Natural killer cell treated with Interleukin-12 subunit alpha and Interleukin-12 subunit beta and Interleukin-15 and Interleukin-18, amount 100 ng/mL, for 72 hours (primary cell): Measurements from ENCODE around the gene PYGB. TPM values are rescaled to one million over a fixed set of nuclear protein-coding genes. Genes with fewer than 3 reads are reported as not detected.

Experiments
- ATAC-seq, 2 donors: fragments of 150-1000 bp; cut with Tn5 transposase in 1 of 2; sonication (Bioruptor Pico), chemical (Tn5 transposase) in 1 of 2; 2 replicates each; pipeline ENCODE4 v1.10.0; 2021
- DNase-seq: peaks from one replicate; pipeline ENCODE4 v3.0.0; 2022; ENCODE audit warnings: low spot score
- H3K27ac Mint-ChIP-seq, 2 donors: 1 replicate in 1 of 2; 2 replicates in 1 of 2; pipeline ENCODE4 v1.8.0; 2022; ENCODE audit warnings: mixed read lengths in 2 of 2, mild to moderate bottlenecking in 1 of 2, moderate library complexity in 1 of 2
- H3K27me3 Mint-ChIP-seq, 2 donors: 1 replicate in 1 of 2; 2 replicates in 1 of 2; pipeline ENCODE4 v1.8.0; 2022; ENCODE audit warnings: mixed read lengths in 2 of 2
- H3K36me3 Mint-ChIP-seq: one replicate; pipeline ENCODE4 v1.8.0; 2022; ENCODE audit warnings: mixed read lengths
- H3K4me1 Mint-ChIP-seq, 2 donors: 1 replicate in 1 of 2; 2 replicates in 1 of 2; pipeline ENCODE4 v1.8.0; 2022; ENCODE audit warnings: low read depth in 2 of 2, mixed read lengths in 2 of 2, mild to moderate bottlenecking in 1 of 2
- H3K4me3 Mint-ChIP-seq: one replicate; pipeline ENCODE4 v1.8.0; 2022; ENCODE audit warnings: mixed read lengths
- H3K9me3 Mint-ChIP-seq: 2 replicates; pipeline ENCODE4 v1.8.0; 2022; ENCODE audit warnings: mixed read lengths
- total RNA-seq, 2 donors: library from RNA; stranded (reverse); gene quantifications; one replicate each; pipeline ENCODE4 v1.2.3, GENCODE V29; 2022

PYGB gene
- total RNA-seq, 2 donors from 2014 or later, result 35.9 to 40.4 TPM

DNA sequence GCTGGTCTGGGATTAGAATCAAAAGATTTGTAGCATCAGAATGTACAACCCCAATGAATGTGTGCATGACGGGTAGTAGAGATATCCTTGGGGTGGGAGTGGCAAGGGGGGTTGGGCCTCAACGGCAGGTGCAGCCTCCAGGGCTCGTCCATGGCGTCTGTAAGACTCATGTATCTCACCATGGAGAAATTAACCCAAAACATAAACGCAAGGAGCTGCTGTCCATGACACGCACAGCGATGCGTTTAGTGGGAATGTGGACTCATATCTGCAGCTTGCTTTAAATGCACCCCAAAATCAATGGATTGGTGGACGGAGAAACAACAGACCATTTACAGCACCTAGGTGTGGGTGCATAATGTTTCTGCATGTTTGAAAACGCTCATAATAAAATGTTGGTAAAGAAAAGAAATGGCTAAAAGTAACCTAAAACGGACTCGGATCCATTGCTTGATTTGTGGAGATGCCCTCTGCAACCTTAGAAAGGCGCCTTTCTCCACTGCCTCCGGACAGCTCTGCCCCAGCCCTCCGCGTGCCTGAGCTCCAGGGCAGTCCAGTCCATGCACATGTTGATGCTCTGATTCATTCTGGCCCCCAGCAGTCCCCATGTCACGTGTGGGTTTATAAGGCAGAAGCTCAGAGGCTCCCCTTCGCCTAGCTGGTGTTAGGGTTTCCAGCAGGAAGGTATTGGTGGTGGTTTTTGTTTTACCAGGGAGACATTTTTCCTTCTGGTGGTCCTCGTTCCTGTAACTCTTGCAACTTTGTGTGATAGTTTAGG is 24.5 kb downstream of the PYGB start:
- H3K9me3 Mint-ChIP-seq, result no peaks in the 10 kb centered on the region
- no peaks in the 10 kb centered on the region for H3K27me3 Mint-ChIP-seq
- no peak overlapping the region for H3K4me3 Mint-ChIP-seq
- H3K4me1 Mint-ChIP-seq, result no peaks in the 10 kb centered on the region
- DNase-seq (peak; percentile 31), ATAC-seq (no peak)
- H3K27ac Mint-ChIP-seq, result no peak overlapping the region
- H3K36me3 Mint-ChIP-seq, result no peaks in the 10 kb centered on the region

DNA sequence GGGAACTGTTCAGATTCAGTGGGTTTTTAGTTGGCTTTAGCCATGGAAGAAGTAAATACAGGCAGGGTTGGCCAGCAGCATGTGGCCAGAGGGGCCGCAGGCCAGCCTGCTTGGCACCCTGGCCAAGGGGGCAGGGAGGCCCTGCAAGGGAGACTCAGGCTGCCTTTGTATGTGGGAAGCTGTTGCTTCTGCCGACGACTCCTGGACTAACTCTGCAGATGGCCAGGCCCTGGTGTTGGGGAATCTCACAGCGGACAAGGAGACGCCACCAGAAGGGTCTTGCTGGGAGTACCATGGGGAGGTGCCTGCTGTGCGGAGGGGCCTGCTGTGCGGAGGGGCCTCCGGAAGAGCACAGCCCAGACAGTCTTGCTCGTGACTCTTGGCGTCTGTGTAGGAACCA is 25.2 kb downstream of the PYGB start:
- Mint-ChIP-seq H3K27me3 (no peaks in the 10 kb centered on the region), H3K4me1 (no peaks in the 10 kb centered on the region), H3K4me3 (no peak overlapping the region), H3K27ac (no peak overlapping the region), H3K9me3 (no peaks in the 10 kb centered on the region), H3K36me3 (no peaks in the 10 kb centered on the region)
- ATAC-seq, result no peak
- no peak for DNase-seq

DNA sequence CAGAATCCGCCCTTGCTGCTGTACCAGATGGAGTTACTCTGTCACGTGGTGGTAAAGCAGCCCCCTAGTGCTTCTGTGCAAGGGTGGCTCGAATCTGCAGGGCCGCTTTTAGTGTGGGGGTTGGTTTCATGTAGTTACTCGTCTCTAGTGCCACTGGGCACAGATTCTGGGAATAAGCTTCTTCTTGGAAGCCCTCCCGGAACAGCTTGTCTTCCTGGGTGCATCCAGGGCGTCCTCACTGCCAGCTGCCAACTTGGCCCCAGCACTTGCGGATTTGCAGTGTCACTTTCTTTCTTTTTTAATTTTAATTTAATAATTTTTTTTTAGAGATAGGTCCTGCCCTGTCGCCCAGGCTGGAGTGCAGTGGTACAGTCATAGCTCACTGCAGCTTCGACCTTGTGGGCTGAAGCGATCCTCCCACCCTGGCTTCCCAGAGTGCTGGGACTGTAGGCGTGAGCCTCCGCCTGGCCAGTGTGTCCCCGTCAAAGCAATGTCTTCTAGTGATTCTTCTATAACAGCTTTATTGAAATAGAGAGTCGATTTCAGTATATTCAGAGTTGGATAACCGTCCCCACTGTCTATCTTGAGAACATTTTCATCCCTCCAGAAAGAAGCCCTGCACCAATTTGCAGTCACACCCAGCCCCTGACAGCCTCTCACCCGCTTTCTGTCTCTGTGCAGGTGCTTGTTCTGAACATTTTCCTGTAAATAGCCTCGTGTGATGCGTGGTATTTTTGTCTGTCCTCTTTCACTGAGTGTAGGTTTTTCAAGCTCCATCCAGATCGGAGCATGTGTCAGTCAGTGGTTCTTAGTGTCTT is 25.9 kb downstream of the PYGB start:
- no peaks in the 10 kb centered on the region for H3K9me3 Mint-ChIP-seq
- no peaks in the 10 kb centered on the region for H3K36me3 Mint-ChIP-seq
- no peak for ATAC-seq
- no peak overlapping the region for H3K27ac Mint-ChIP-seq
- no peak overlapping the region for H3K4me3 Mint-ChIP-seq
- H3K4me1 Mint-ChIP-seq, result no peaks in the 10 kb centered on the region
- H3K27me3 Mint-ChIP-seq, result no peaks in the 10 kb centered on the region
- no peak for DNase-seq

DNA sequence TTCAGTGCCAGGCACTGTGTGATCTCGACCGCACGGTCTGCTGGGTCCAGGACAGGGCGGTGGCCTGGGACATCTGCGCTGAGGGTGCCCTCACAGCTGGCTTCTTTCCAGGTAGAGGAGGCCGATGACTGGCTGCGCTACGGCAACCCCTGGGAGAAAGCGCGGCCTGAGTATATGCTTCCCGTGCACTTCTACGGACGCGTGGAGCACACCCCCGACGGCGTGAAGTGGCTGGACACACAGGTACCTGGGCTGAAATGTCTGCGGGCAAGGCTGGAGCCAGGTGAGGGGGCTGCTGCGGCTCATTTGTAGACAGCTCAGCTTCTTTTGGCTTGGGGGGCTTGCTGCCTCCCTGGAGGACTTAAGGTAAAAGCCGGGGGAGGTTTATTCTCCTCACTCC is 26.6 kb downstream of the PYGB start:
- H3K36me3 Mint-ChIP-seq, result no peaks in the 10 kb centered on the region
- no peak for ATAC-seq
- no peaks in the 10 kb centered on the region for H3K27me3 Mint-ChIP-seq
- no peaks in the 10 kb centered on the region for H3K4me1 Mint-ChIP-seq
- DNase-seq, result no peak
- no peak overlapping the region for H3K27ac Mint-ChIP-seq
- no peak overlapping the region for H3K4me3 Mint-ChIP-seq
- no peaks in the 10 kb centered on the region for H3K9me3 Mint-ChIP-seq

DNA sequence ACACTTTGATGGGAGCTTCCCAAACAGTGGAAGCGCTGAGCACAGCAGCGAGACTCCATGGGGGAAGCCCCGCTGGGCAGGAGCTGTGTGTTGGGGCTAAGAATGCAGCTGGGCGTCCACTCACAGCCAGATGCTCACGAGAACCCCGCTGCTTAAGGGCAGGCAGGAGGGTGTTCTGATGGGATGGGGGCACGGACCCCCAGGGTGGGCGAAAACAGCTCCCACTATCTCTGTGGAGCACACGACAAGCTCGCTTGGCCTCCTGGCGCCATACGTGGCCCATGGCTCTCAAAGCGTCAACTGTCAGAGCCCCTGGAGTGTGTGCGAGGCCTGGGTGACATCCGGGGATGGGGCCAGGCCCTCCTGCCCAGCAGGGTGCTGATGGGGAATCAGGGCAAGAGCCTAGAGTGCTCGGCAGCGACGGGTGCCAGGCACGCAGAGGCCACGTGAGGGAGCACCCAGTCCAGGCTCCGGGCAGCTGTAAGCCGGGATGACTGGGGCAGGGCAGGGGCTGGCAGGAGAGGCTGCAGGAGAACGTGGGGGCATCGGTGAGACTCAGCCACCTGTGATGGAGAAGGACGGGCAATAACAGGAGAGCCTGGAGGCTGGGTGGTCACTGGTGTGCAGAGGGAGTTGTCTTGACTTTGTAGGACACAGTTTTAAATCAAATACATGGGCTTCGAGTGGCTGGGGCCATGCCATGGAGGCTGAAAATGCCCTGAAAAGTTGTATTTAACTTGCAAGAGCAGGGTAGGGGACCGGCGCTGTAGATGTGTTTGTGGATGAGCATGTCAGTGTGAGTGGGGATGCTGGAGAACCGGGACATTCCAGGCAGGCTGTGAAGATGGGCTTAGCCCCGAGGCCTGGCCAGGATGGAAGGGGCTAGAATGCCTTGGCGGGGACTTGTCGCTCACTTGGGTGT is 27.3 kb downstream of the PYGB start:
- DNase-seq, result no peak
- Mint-ChIP-seq H3K4me1 (no peaks in the 10 kb centered on the region), H3K27ac (no peak overlapping the region), H3K27me3 (no peaks in the 10 kb centered on the region), H3K4me3 (no peak overlapping the region), H3K36me3 (no peaks in the 10 kb centered on the region), H3K9me3 (no peaks in the 10 kb centered on the region)
- no peak for ATAC-seq

DNA sequence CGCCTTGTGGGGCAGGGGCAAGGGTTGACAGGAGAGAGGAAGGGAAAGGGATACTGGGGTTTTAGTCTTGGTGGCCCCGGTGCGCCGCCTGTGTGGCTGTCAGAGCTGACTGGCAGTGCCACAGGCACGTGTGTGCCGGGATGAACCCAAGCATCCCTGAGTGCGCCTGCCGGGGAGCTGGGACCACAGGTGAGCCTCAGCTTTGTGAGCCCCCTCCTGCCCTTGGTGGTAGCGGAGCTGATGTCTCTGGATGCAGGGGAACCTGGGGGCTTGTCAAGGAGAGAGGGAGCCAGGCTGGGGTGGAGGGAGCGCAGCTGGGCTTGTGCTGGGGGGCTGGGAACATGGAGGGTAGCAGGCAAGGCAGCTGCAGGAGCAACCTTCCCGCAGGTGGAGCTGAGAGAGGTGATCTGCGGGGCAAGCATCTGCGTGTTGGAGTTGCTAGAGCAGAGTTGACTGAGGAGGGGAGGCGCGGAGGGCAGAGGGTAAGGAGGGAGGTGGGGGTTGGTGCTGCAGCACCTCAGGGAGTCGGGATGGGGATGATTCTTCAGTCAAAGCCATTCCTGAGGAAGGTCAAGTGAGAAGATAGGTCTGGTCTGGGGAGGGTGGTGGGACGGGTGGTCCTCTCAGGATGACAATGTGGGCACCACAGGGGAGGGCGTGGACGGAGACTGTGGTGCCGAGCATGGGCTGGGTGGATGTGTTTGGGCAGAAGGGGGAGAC is 28.1 kb downstream of the PYGB start:
- no peaks in the 10 kb centered on the region for H3K9me3 Mint-ChIP-seq

DNA sequence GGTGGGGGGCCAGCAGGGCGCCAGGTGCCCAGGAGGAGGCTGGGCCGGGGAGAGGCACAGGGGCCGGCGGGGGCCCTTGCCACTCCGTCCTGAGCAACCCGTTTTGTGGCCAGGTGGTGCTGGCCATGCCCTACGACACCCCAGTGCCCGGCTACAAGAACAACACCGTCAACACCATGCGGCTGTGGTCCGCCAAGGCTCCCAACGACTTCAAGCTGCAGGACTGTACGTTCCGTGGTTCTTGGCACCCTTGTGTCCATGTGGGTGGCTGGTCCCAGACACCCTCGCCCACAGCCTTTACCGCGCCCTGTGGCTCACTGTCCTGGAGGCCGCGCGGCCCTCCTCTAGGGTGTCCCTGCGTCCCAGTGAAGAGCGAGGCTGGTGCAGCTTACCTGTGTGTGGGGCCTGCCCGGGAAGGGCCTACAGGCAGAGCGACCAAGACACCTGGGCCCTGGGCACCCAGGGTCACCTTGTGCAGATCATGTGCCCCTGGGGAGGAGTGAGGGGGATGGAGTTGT is 28.7 kb downstream of the PYGB start:
- DNase-seq, result no peak
- no peak overlapping the region for H3K27ac Mint-ChIP-seq
- H3K27me3 Mint-ChIP-seq, result no peaks in the 10 kb centered on the region
- H3K4me1 Mint-ChIP-seq, result no peaks in the 10 kb centered on the region
- no peak for ATAC-seq
- no peaks in the 10 kb centered on the region for H3K9me3 Mint-ChIP-seq
- H3K36me3 Mint-ChIP-seq, result no peaks in the 10 kb centered on the region
- H3K4me3 Mint-ChIP-seq, result no peak overlapping the region

More for the DNA sequence above, 28.1 kb downstream of the PYGB start:
- Mint-ChIP-seq H3K27me3 (no peaks in the 10 kb centered on the region), H3K36me3 (no peaks in the 10 kb centered on the region), H3K4me1 (no peaks in the 10 kb centered on the region), H3K4me3 (no peak overlapping the region), H3K27ac (no peak overlapping the region)
- ATAC-seq, result no peak
- no peak for DNase-seq

DNA sequence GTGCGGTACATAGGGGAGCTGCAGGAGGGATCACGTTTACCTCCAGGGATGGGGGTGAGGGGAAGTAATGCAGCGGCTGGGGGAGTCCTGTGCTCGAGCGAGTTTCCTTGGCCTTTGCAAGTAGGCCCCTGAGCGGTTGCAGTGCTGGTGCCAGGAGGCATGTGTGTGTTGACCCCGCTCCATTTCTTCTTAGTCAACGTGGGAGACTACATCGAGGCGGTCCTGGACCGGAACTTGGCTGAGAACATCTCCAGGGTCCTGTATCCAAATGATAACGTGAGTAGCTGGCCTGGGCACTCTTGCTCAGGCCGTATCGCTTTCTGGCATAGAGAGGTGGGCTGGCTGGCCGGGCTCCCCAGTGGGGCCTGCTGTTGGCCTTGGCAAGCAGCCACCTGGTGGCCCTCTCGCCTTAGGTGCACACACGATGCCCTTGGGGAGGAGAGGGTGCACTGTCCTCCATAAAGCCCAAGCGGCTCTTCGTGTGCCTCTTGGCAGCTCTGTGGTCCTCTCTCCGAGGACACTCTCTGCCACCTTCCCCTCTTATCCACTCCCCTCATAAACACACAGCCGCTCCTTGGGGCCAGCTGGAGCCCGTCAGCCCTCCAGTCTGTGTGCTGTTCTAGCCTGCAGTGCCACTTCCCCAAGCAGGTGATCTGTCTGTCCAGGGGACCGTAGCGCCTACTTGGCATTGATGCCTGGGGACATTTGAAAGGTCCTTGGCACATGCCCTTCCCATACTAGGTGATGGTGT is 29.3 kb downstream of the PYGB start:
- H3K36me3 Mint-ChIP-seq, result no peaks in the 10 kb centered on the region
- no peak overlapping the region for H3K27ac Mint-ChIP-seq
- ATAC-seq, result no peak
- H3K9me3 Mint-ChIP-seq, result no peaks in the 10 kb centered on the region
- no peak overlapping the region for H3K4me3 Mint-ChIP-seq
- H3K4me1 Mint-ChIP-seq, result no peaks in the 10 kb centered on the region
- no peak for DNase-seq
- no peaks in the 10 kb centered on the region for H3K27me3 Mint-ChIP-seq

DNA sequence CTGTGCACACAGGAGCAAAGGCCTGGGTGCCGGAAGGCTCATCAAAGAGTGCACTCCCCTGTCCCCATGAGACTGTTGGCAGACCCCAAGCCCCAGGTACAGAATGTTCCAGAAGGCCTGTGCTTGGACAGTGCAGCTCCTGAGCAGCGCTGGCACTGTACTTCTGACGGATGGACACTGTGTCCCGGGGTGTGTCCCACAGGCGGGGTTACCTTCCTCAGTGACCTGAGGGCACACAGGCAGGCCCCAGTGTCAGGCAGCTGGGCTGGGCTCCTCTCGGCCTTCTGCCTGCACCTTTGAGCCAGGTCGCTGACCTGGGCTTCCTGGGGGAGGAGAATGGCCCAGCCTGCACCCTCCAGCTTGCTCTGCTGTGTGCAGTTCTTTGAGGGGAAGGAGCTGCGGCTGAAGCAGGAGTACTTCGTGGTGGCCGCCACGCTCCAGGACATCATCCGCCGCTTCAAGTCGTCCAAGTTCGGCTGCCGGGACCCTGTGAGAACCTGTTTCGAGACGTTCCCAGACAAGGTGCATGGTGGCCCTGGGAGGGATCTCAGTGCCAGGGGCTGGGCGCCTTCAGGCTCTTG is 30.1 kb downstream of the PYGB start:
- Mint-ChIP-seq H3K4me1 (peaks cover 0 to 2% of the 10 kb centered on the region in 2 donors), H3K4me3 (no peak overlapping the region), H3K27ac (no peak overlapping the region), H3K9me3 (no peaks in the 10 kb centered on the region), H3K27me3 (no peaks in the 10 kb centered on the region), H3K36me3 (no peaks in the 10 kb centered on the region)
- DNase-seq, result no peak
- no peak for ATAC-seq

DNA sequence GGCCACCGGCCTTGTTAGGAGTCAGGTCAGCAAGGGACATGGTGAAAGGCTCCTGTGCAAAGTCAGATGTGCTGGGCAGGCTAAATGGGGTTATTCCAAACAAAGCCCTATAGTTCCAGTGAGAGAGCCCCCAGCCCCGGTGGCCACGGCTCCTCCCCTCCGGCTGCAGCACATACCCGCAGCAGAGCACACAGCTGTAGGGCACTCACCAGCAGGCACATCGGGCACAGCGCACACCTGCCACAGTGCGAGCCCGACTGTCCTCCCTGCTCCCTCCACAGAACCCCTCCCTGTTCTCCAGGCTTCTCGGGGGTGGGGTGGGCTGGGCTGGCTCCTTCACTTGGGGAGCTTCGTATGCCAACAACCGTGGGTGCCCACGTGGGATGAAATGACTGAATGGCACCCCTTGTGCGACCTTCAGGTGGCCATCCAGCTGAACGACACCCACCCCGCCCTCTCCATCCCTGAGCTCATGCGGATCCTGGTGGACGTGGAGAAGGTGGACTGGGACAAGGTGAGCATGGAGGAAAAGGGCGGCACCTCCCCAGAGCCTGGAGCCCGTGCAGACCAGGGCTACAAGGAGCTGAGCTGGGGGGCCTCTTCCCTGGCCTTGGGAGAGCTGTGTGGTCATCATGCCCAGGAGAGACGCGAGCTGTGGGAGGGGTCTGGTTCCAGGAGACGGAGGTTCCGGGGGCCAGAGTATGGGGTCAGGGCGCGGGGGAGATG is 30.9 kb downstream of the PYGB start:
- DNase-seq, result no peak
- Mint-ChIP-seq H3K4me3 (no peak overlapping the region), H3K9me3 (no peaks in the 10 kb centered on the region), H3K4me1 (peaks cover 0 to 2% of the 10 kb centered on the region in 2 donors), H3K27me3 (no peaks in the 10 kb centered on the region), H3K36me3 (no peaks in the 10 kb centered on the region), H3K27ac (no peak overlapping the region)
- no peak for ATAC-seq

DNA sequence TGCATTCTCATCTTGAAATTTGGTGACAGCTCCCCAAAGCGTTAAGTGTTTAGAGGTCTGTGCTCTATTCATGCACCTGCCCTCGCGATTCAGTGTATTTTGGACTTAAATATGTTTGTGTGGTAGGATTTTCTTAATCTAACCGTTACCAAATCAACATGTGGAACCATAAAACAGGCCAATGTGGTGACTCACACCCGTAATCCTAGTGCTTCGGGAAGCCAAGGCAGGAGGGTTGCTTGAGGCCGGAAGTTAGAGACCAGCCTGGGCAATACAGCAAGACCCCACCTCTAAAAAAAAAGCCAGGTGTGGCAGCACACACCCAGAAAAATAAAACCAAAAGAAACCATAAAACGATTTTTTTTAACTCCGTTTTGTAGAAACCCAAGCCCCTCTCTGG is 31.5 kb downstream of the PYGB start:
- Mint-ChIP-seq H3K4me3 (no peak overlapping the region), H3K36me3 (no peaks in the 10 kb centered on the region)

DNA sequence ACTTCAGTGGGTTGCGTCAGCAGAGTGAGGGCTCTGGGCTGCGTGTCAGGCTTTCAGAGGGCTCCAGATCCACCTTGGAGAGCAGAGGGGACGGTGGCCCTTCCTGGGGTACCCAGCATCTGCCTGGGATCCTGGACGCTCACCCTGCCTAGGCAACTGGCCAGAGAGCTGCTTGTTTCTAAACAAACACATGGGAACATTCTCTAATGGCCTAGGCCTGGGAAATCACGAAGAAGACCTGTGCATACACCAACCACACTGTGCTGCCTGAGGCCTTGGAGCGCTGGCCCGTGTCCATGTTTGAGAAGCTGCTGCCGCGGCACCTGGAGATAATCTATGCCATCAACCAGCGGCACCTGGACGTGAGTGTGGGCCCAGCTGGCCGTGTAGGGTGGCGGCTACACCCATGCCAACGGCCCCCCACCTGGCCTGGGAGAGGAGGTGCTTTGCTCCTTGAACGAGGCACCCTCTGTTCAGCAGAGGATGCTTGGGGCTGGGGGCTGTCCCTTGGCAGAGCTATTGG is 32.2 kb downstream of the PYGB start:
- Mint-ChIP-seq H3K27ac (no peak overlapping the region), H3K4me1 (peaks cover 0 to 2% of the 10 kb centered on the region in 2 donors), H3K27me3 (no peaks in the 10 kb centered on the region), H3K36me3 (no peaks in the 10 kb centered on the region), H3K9me3 (no peaks in the 10 kb centered on the region), H3K4me3 (no peak overlapping the region)
- ATAC-seq (no peak), DNase-seq (no peak)

More for the DNA sequence above, 31.5 kb downstream of the PYGB start:
- Mint-ChIP-seq H3K27me3 (no peaks in the 10 kb centered on the region), H3K4me1 (peaks cover 0 to 2% of the 10 kb centered on the region in 2 donors), H3K27ac (no peak overlapping the region), H3K9me3 (no peaks in the 10 kb centered on the region)
- ATAC-seq, result no peak
- no peak for DNase-seq
